Stimulated activated CD4-positive, alpha-beta T cell treated with anti-CD3 and anti-CD28 coated beads, TNF-alpha, amount 100 ng/mL, for 4 hours (primary cell): ENCODE data around the gene DNAAF3.
"Not testable (repeated sequence)": the region's sequence is repeated elsewhere in the genome, so short reads cannot be mapped to it uniquely, and the experiment has no call there.

Source experiments
- DNase-seq, 3 experiments: peaks; one replicate each; pipeline ENCODE4 v3.0.0-alpha.2; 2020; ENCODE audit warnings: low read depth in 3 of 3

Gene DNAAF3

DNA sequence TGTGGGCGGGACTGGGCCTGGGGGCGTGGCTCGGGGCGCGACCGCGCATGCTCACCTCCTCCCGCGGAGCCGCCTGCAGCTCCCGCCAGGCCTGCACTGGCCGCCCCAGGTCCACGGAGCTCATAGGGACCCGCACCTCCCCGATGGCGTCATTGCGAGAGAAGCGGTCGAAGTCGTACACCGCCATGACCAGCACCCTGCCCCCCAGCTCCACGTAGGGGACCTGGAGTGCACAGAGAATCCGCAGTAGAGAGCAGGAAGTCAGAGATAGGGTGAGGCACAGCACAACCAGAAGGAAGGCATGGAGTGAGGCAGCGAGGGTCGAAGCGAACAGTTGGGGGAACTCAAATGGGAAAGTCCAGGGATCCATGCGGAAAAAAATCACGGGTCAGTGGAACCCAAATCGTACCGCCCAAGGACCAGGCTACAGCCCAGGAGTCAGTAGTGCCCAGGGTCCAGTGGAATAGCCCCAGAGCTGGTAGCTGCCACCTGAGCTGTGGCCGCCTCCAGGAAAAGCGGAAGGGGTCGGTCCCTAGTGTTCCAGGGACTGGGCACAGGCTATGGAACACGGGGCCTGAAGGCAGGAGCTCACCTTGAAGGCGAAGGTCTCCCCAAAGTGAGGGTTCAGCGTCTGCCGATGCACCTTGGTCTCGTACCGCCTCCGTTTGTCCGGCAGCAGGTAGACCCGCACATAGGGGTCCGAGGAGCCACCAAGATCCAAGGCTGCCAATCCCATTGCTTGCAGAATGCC, 8.9 kb upstream of the DNAAF3 start:
- DNase-seq, result no peak

DNA sequence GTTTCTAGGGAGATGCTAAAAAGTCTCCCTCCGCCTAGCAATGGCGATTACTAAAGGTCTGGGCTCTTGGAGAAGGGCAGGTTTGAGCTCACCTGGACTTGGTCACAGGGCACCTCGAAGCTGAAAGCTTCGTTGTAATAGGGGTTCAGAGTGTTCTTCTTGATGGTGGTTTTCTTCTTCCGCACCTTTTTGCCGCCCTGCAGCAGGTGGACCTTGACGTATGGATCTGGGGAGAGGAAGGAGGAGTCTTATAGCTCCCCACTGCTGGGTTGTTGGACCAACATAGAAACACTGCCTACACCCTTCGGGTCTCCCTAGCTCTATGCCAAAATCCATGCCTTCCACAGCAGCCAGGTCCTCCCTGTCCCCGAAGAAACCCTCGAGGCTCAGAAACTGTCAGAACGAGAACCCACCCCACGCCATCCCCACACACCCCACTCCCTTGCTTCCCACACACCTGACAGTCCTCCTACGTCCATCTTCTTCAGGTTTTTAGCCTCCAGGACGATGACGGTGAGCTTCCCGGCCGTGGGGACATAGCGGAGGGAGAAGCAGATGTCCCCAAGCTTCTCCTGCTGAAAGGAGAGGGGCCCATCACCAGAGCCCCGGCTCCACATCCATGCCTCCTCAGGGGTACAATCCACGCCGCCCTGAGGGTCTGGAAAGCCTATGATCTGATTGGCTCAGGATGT, 8.2 kb upstream of the DNAAF3 start:
- DNase-seq, result no peak

DNA sequence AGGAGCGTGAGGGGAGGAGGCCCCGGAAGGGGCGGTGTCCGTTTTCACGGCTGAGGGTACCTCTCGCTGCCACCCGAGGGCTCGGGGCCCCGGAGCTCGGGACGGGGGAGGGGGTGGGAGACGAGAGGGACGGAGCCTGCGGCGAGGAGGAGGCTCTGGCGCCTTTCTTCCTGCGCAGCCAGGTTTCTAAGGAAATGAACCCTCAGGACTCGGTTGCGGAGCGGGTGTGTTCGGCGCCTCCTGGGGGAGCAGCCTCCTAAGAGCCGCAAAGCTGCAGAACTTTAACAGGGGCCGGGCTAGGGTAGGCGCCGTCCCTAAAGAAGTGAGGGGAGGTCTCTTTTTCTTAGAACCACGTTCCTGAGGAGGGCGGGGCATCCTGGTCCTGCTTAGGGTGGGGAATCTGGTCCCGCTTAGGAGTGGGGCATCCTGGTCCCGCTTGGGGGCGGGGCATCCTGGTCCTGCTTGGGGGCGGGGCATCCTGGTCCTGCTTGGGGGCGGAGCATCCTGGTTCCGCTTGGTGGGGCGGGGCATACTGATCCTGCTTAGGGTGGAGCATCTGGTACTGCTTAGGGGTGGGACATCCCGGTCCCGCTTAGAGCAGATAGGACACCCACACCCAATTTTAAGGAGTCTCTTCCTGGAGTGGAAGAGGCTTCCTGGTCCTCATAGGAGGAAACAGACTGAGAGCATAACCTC, 7.4 kb upstream of the DNAAF3 start:
- DNase-seq, result no peak

DNA sequence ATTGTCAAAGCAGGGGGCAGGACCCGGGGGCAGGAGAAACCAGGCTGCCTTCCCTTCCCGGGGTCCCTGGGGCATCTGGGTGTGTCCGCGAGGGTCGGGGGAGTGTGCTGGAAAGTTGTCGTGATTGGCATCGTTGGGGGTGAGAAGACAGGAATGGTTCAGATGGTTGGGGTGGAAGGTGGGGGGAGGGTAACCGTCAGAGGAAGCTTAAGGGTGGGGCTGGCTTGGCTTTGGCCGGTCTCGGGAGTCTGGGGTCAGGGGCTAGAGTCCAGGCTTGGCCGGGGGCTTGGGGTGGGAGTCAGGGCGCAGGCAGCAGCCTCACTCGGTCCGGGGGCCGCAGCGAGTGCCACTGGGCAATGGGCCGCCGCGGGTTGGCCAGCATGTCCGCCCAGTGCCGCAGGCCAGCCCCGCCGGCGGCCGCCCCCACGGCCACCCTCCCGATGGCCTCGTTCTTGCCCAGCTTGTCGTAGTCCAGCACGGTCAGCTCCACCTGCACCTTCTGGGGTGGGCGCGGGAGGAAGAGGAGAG, 6.8 kb upstream of the DNAAF3 start:
- DNase-seq, result no peak

DNA sequence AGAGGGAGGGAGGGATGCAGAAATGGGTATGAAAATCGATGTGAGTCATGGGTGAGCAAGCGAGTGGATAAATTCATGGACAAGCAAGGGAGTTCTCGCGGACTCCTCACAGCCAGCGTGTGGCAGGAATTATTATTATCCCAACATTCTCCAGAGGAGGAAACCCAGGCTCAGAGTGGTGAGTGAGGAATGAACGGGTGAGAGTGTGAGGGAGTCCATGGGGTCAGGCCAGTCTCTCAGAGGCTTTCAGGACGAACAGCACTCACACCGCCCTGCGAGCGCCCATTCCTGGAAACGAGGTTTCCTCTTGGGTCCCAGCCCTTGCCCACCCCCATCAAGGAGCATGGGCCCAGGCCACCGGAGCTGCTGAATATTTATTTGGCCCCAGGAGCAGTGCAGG, 6.3 kb upstream of the DNAAF3 start:
- no peak for DNase-seq

DNA sequence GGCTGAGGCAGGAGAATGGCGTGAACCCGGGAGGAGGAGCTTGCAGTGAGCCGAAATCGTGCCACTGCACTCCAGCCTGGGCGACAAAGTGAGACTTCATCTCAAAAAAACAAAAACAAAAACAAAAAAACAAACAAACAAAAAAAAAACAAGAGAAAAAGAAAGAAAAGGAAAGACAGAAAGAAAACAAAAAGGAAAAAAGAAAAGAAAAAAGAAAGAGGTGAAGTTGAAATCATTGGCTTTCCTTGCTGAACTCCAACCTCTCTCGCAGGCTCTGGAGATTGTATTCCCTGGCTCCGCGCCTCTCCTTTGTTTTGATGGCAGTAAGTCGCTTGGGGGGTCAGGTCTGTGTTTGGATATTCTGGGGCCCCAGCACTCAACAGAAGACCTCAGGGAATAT, 5.9 kb upstream of the DNAAF3 start:
- DNase-seq, result not testable (repeated sequence)

DNA sequence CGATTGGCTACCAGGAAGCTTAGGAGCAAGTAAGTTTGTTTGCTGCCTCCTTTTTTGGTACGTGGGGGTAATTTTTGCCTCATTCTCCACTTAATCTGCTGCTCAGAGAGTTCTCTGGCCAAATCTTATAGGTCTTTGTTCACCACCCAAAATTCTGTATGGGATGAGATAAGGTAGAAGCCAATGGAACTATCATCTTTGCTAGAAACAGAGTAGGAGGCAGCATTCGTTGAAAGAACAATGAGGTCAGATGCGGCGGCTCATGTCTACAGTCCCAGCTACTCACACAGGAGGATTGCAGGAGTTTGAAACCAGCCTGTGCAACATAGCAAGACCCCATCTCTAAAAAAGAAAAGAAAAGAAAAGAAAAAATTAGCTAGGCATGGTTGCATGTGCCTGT, 5.0 kb upstream of the DNAAF3 start:
- DNase-seq, result no peak

DNA sequence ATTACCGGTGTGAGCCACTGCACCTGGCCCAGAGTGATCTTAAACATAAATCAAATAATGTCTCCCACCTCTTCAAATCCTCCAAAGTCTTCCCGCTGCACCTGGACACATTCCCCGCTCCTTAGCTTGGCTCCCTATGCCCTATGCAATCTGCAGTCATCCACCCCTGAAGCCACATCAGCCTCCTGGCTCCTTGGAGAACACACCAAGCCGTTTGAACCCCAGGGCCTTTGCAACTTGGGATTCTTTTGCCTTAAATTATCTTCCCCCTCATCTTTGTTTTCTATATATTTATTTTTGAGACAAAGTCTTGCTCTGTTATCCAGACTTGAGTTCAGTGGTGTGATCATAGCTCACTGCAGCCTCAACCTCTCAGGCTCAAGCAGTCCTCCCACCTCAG, 2.7 kb upstream of the DNAAF3 start:
- no peak for DNase-seq

DNA sequence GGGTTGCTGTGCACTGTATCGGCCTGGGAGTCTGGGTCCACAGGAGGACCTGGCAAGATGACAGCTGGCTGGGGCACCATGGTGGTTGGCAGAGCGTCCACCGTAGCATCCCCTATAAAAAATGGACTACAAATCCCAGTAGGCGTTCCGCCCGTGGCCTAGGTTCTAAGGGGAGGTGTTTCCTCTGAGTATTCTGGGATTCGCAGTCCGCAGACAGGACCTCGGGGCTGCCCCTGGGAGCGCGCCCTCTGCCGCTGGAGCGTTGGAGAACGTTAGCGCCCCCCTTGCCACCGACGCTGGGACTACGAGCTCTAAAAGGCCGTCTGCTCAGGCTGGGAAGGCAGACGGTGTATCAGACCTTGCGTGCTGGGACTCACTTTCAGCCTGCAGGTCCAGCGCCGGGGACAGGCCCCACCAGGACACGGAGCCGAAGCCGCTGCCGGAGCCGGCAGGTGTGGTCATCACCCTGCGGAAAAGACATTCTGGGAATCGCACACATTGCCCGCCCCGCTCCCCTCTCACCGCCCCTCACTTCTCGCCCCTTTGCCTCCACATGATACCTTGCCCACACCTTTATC, 372 bp downstream of the DNAAF3 start:
- no peak for DNase-seq

DNA sequence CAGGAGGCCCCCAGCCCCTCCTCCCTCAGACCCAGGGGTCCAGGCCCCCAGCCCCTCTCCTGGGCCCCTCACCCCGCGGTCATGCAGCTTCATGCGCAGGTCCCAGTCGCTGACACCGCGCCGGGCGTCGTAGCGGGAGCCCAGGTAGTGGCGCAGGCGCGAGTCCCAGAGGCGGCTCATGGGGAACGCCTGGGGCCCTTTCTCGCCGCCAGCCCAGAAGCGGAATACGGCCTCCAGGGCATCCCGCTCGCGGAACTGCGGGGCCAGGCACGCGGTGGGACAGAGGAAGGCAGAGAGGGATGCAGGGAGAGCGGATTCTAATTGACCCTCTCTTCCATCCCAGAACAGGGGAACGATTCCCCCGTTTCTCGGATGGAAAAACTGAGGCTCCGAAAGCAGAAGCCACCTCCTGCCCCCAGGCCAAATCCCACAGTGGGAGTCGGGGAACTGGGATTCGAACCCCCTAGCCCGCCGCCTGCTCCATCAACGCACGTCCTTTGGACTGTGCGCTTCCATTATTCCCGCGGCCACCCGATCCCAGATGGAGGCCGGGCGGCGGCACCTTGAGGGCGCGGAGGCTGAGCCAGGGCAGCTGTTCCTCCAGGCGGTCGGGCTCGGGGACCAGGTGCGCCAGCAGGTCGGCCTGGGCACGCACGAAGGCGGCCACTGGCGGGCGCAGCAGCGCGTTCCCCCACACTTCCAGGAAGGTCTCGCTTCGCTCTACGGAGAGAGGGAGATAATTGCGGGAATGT, 4.7 kb downstream of the DNAAF3 start:
- no peak for DNase-seq

DNA sequence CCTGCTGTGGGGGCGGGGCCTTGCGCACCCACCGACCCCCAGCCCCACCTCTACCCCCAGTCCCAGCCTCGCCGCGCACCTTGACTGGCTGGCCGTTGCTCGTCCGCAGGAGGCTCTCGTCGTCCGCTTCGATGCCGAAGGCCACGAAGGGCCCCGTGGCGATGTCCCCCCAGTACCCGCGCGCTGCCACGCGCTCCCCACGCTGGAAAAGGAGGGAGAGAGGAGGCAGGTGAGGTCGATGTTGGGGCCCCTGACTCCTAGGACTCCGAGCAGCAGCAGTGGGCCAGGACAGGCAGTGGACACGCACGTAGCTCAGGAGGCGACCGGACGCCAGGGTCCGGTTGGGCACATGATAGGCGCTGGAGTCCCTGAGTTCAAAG, 5.4 kb downstream of the DNAAF3 start:
- no peak for DNase-seq

DNA sequence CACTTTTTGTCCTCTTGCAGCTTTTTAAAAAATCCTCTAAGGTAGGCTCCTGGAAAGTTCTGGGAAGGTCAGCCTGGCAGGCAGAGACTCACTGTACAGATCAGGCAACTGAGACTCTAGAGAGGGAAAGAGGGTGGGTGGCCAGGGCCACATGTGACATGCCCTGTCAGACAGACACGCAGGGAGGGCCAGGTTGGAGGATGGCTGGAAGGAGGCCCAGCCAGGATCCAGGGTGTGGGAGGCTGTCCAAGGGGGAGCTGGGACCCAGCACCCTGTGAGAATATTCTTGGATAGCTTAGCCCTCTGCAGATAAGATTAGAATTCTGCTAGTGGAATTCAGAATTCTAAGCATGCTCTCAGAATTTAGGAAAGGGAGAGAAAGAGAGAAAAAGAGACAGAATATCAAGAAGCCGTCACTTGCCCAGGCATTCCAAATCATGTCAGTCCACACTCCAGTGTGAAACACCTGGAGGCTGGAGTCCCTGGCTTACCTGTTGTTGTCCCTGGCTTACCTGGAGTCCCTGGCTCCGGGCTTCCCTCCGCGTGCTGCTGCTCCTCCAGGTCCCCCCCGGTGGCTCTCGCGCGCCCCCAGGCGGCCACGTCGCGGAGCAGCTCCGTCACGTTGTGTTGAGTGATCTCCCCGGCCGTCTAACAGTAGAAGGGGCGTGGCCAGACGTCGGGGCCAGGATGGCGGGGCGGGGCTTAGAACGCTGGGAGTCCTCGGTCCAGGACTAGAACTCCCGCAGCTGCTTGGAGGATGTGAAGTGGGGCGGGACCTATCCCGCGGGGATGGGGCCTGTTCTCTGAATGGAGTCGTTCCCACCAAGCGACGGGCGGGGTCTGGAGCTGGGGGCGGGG, 6.1 kb downstream of the DNAAF3 start:
- peak; percentile 68 to 76 (median 73) for DNase-seq

DNA sequence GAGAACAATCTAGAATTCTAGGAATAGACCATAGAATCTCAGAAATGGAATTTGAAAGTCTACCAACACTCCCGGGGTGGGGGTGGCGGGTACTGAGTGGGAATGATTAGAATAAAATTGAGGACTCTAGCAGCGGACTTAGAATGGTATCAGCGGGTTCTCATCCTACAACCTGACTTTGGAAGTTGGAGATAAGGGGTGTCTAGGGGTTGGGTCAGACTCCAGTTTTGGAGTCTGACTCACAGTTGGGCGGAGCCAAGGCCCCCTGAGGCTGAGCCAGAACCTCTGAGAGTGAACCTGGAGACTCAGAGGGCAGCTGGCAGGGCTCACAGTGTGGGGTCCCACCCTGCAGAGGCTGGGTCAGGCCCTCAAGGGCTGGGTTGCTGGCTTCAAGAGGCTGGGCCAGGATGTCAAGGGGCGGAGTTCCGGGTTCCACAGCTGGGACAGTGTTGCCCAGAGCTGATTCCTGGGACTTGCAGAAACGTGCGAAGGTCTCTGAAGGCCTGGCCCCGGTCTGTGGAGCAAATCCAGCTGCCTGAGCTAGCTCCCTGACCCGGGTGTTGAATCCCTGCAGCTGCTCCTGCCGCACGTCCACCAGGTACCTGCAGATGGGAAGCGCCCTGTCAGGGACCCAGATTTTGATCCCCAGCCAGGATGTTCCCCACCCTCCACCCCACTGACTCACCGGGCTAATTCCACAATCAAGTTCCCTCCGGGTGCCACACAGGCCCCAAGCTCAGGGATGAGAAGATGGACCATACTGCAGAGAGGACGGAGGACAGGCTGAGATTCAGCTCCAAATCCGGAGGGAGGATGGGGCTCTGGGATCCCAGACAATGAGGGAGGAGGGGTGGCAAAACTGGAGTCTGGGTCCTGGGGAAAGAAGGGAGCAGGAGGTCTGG, 7.3 kb downstream of the DNAAF3 start:
- DNase-seq, result no peak

DNA sequence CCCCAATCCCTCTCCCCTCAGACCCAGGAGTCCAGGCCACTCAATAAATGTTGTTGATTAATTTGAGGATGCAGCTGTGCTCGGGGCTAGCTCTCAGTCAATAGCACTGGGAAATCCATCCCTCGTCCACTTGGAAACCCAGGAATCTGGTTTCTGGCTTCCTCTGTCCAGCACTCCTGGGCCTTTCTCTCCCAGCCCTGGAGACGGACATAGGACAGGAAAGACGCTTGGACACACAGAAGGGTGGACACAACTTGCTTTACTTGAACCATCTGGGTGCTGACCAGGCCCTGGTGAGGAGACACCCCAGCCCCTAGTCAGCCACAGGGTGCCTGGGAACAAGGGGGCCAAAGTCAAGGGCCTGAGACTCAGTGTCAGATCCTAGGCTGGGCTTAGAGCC, 8.0 kb downstream of the DNAAF3 start:
- DNase-seq, result no peak

DNA sequence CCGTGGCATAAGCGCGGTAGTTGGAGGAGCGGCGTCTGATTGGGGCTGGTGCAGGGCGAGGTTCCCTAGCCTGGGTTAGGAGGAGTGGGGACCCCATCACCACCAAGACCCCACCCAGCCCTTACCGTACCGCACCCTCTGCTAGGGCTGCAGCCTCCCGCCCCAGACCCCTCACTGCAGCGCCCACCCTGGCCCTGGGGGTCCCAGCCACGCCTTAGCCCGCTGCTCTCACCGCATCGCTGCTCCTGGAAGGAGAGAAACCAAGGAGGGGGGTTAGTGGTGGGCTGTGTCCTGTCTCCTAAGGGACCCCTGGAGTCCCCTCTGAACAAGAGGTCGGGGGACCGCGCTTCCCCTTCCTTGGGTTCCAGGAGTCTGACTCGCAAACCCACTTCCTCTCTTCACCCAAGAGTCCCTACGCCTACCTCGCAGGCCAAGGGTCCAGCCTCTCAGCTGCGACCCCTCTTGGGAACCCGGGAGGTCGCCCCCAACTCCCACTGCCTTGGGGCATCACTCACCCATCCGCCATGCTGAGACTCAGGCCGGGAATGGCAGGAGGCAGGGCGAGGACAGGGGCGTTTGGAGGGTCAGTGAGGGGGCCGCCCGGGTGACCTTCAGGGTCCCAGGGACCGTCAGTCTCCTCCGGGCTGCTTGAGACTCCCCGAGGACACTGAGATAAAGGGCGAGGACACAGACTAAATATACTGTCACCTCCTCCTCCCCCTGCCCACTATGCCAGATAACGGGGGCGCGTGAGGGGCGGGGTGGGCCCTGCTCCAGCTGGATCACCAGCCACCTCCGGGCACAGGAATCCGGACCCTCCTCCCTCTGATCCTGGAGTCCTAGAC, 9.1 kb downstream of the DNAAF3 start, which contains the start of gene TNNI3:
Gene TNNI3, minus strand, starts transcription at position 669 of the 845 bp plus-strand sequence. Its CDS starts 143 bp downstream, at position 526.
- no peak for DNase-seq

DNA sequence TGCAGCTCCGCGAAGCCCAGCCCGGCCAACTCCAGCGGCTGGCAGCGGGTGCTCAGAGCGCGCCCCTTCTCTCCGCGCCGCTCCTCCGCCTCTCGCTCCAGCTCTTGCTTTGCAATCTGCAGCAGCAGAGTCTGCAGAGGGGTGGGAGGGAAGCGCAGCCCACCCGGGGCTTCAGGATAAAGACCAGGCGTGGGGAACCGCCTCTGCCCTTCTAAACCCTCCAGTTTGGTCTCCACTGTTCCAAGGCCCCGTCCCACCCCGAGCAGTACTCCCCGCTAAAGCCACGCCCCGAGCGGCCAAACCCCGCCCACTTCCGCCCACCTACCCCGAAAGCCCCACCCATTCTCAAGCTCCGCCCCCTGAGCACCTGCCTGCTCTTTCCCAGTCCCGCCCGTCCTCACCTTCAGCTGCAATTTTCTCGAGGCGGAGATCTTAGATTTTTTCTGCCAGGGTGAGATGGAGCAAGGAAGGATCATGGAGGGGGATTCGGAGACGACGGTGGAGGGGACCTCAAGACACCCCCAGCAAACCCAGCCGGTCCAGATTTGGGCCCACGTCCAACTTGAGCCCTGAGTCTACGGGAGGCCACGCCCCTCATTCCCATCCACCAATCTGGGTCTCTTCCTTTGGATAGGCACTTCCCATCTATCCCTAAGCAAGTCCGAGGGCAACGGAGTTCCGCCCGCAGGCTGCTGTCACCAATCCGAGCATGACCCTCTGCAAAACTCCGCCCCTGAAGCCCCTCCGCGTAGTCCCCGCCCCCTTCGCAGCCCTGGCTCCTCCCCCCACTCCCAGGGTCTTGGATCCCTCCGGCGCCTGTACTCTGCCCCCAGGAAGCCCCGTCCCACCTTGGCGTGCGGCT, 10.0 kb downstream of the DNAAF3 start:
- peak in 1 of 3 experiments; percentile 15 for DNase-seq

DNA sequence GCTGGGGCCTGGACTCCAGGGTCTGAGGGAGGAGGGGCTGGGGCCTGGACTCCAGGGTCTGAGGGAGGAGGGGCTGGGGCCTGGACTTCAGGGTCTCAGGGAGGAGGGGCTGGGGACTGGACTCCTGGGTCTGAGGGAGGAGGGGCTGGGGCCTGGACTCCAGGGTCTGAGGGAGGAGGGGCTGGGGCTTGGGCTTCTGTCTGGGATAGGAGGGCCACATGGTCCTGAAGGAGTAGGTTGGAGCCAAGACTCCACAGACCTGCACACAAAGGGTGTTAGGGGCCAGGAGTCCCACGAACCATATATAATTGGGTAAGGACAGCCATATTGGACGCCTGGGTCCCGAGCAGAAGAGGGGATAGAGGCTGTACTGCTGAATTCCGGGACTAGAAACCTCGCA, 10.6 kb downstream of the DNAAF3 start:
- DNase-seq, result not testable (repeated sequence)
